ENCODE measurements around the gene WDR31. TPM values are rescaled to one million over a fixed set of nuclear protein-coding genes. Genes with fewer than 3 reads are reported as not detected.

Gene WDR31
- total RNA-seq, 2 experiments from 2014 or later = 1.3 to 1.4 TPM

DNA sequence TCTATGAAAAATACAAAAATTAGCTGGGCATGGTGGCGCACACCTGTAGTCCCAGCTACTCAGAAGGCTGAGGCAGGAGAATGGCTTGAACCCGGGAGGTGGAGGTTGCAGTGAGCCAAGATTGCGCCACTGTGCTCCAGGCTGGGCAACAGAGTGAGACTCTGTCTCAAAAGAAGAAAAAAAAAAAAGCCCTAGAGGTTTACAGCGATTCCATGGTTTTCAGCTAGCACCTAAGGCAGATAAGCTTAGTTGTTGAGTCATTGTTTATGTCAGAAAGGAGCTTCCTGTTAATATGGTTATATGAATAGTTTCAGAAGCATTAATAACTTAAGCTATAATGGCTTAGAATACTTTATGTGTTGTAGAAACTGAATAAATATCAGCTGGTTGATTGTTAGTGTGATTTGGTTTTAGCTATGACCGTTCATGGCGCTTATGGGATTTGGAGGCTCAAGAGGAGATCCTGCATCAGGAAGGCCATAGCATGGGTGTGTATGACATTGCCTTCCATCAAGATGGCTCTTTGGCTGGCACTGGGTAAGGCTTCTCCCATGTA, 49.9 kb downstream of the WDR31 start:
- peaks cover 47% of the 10 kb centered on the region for H3K36me3 Mint-ChIP-seq (ENCODE audit: low read depth)
- no peaks in the 10 kb centered on the region for H3K27me3 Mint-ChIP-seq
- DNase-seq = no peak
- no peak for ATAC-seq
- intact Hi-C loops (cut with micrococcal nuclease) = no loop called here
- ChIA-PET CTCF (interaction anchor here (0.6 to 1.0 kb wide), 2 partner anchors 24 to 111 kb away, joined by 3 read pairs; partner anchors contain the start of gene ALAD), POLR2A (no interaction called here)
- no peak overlapping the region for H3K4me3 Mint-ChIP-seq
- no peak overlapping the region for H3K27ac Mint-ChIP-seq
- H3K9me3 Mint-ChIP-seq = no peaks in the 10 kb centered on the region
- H3K4me1 Mint-ChIP-seq (ENCODE audit: low read depth) = no peaks in the 10 kb centered on the region
- TF ChIP-seq CTCF (IDR thresholded peaks at IDR 0.05) = no peak

- Mint-ChIP-seq H3K27me3 (no peaks in the 10 kb centered on the region), H3K4me1 (ENCODE audit: low read depth) (no peaks in the 10 kb centered on the region), H3K27ac (no peak overlapping the region), H3K9me3 (no peaks in the 10 kb centered on the region), H3K36me3 (ENCODE audit: low read depth) (peaks cover 56% of the 10 kb centered on the region), H3K4me3 (no peak overlapping the region)
- TF ChIP-seq CTCF (IDR thresholded peaks at IDR 0.05) = no peak
- CTCF ChIA-PET = no interaction called here
- intact Hi-C loops (cut with micrococcal nuclease) = no loop called here
- no peak for DNase-seq
- POLR2A ChIA-PET = no interaction called here
- no peak for ATAC-seq
Measured at GRCh38 chr9:113289091-113289490, 51.0 kb downstream of the WDR31 start.

DNA sequence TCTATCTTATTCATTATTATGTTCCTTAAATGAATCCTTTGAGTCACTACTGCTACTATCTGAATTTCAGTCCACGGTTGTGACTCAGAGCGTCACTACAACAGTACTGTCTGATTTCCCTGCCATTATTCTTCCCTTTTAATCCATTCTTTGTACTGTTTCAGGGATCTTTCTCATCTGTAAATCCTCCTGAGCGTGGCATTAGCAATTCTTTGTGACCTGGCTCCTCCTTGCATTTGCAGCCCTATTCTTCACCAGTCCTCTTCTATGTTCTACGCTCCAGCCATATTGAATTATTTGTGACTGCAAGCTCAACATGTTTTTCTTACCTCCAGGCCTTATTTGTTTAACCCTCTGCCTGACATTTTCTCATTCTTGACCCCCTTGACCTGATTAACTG, 58.7 kb downstream of the WDR31 start:
- no peak for TF ChIP-seq CTCF (IDR thresholded peaks at IDR 0.05)
- ATAC-seq = no peak
- Mint-ChIP-seq H3K36me3 (ENCODE audit: low read depth) (peaks cover 61% of the 10 kb centered on the region), H3K9me3 (no peaks in the 10 kb centered on the region), H3K4me3 (no peak overlapping the region), H3K4me1 (ENCODE audit: low read depth) (peaks cover 27% of the 10 kb centered on the region), H3K27ac (no peak overlapping the region), H3K27me3 (no peaks in the 10 kb centered on the region)
- ChIA-PET POLR2A (no interaction called here), CTCF (no interaction called here)
- no peak for DNase-seq
- intact Hi-C loops (cut with micrococcal nuclease) = no loop called here

- Mint-ChIP-seq H3K4me3 (peak overlapping the region; percentile 11), H3K27ac (no peak overlapping the region), H3K36me3 (ENCODE audit: low read depth) (peaks cover 49% of the 10 kb centered on the region), H3K27me3 (no peaks in the 10 kb centered on the region), H3K4me1 (ENCODE audit: low read depth) (peaks cover 32% of the 10 kb centered on the region), H3K9me3 (no peaks in the 10 kb centered on the region)
- CTCF ChIA-PET = interaction anchor here (1.2 kb wide), 1 partner anchor 122 kb away, joined by 4 read pairs; the partner anchor contains the start of gene ALAD
- DNase-seq (no peak), ATAC-seq (no peak)
- POLR2A ChIA-PET = no interaction called here
- TF ChIP-seq CTCF (IDR thresholded peaks at IDR 0.05) = no peak
- intact Hi-C loops (cut with micrococcal nuclease) = loop anchor here (10.0 kb wide), 2 partner anchors 66 to 236 kb away; partner anchors contain the start of genes BSPRY and WDR31
Measured at GRCh38 chr9:113278840-113279239, 61.2 kb downstream of the WDR31 start.
